HG03354 (cell line): ENCODE data around the gene WAC.
"Not testable (repeated sequence)": the region's sequence is repeated elsewhere in the genome, so short reads cannot be mapped to it uniquely, and the experiment has no call there.

Experiments used
- ATAC-seq: cut with Tn5 transposase; IDR thresholded peaks from one replicate; pipeline ENCODE4 v1.9.1; 2021; ENCODE audit warnings: mild to moderate bottlenecking; ENCODE audit not compliant: unreplicated experiment, poor library complexity, severe bottlenecking

Gene WAC

DNA sequence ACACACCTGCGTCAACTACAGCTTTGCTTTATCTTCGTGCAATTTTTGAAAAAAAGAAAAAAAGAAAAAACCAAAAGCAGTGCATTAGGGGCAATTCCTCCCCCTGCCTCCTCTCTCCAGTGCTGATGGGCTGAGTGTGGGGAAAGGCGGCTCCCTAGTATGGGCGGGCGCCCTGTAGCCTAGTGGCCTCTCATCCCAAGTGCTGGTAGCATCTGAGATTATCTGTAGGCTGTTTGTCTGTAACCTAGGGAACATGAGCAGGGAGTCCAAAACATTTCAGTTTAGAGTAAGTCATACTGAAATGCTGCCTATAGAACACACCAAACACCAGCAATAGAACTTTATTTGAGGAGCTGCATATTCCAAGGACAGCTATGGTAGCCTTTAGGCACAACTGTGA, 119.8 kb downstream of the WAC start:
- no peak for ATAC-seq

DNA sequence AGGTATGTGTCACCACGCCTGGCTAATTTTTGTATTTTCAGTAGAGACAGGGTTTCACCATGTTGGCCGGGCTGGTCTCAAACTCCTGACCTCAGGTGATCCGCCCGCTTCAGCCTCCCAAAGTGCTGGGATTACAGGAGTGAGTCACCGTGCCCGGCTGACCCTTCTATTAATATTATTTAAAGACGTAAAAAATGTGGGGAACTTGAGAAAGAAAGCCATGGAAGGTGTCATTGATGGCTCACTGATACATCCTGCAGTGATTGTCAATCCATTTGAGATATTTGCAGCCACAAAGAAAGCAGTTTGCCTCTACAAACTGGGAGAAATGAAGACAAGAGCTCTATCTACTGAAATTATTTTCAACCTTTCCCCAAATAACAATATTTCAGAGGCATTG, 125.9 kb downstream of the WAC start:
- ATAC-seq, result not testable (repeated sequence)

DNA sequence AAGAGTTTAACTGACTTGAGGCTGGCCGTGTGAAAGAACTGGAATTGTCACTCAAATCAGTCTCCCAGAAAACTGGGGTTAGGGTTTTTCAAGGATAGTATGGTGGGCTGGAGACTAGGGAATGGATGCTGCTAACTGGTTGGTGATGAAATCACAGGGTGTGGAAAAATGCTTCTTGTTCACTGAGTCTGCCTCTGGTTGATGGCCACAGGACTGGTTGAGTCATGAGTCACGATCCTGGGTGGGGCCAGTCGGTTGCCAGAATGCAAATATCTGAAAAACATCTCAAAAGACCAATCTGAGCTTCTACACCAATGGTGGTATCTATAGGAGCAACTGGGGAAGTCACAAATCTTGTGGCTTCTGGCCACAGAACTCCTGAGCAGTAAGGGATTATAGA, 128.1 kb downstream of the WAC start:
- no peak for ATAC-seq

DNA sequence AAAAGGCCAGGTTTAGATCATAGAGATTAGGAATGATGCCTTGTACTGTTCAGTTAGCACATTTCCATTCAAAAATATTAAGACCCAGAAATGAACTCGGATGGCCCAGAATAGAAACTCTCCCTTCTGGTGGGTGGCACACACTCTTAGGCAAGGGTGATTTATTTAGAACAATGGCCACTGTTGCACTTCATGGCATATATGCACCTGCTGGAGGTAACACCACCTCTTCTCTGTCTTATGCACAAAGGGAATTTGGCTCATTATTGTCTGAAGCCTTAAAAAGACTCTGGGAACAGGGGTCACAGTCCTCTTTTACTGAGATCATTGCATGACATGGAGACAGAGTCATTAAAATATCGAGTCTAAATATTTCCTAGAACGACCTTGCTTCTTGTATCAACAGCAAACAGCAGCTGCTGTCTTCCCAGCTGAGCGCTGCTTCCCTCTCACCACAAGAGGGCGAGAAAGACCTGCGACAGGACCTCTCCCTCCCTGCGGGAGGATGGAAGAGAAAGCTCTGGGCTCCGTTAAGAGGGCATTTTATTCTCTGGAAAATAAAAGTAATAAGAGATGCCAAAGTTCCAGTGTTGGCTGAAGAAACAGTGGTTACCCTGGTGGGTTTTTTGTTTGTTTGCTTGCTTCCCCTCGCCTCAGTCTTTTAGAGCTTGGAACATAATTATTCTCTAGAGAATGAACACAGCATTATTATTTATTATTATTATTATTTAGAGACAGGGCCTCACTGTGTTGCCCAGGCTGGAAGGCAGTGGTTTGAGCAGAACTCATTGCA, 130.9 kb downstream of the WAC start:
- ATAC-seq, result peak; percentile 87

DNA sequence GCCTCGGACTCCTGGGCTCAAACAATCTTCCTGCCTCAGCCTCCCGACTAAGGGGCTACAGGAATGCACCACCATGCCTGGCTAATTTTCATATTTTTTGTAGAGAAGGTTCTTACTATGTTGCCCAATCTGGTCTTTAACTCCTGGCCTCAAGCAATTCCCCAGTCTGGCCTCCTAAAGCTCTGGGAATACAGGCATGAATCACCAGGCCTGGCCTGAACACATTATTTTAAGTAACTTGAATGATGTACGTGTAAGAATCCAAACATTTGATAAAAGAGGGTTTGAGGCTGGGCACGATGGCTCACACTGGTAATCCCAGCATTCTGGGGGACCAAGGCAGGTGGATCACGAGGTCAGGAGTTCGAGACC, 131.4 kb downstream of the WAC start:
- ATAC-seq, result no peak

DNA sequence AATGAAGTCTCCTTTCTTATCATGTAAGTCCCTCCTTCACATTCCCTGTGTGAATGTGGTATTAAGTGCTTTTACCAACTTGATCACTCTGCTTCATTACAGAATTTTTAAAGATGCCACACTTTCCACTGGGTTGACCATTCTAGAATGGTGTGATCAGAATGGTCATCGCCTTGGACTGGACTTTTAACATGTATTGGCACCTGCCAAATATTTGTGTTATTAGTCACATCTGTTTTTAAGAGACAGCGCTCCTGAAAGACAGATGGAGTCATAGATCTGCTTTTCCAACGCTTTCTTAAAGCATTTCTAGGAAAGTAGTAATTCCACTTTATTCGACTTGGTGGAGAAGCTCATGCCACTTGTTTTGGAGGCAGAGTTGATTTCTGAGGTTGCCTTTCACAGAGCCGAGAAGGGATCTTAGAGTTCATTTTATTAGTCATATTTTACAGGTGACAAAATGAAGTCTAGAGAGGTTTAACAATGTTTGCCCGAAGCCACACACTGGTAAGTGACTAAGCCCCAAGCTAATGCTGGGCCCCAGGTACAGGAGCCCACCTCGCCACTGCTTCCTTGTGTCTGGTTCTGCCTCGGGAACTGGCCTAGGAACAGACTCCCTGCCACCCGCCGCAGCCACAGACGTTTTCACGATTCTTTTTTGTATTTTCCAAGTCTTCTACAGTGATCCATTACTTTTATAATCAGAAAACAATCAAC, 134.0 kb downstream of the WAC start:
- ATAC-seq, result no peak

DNA sequence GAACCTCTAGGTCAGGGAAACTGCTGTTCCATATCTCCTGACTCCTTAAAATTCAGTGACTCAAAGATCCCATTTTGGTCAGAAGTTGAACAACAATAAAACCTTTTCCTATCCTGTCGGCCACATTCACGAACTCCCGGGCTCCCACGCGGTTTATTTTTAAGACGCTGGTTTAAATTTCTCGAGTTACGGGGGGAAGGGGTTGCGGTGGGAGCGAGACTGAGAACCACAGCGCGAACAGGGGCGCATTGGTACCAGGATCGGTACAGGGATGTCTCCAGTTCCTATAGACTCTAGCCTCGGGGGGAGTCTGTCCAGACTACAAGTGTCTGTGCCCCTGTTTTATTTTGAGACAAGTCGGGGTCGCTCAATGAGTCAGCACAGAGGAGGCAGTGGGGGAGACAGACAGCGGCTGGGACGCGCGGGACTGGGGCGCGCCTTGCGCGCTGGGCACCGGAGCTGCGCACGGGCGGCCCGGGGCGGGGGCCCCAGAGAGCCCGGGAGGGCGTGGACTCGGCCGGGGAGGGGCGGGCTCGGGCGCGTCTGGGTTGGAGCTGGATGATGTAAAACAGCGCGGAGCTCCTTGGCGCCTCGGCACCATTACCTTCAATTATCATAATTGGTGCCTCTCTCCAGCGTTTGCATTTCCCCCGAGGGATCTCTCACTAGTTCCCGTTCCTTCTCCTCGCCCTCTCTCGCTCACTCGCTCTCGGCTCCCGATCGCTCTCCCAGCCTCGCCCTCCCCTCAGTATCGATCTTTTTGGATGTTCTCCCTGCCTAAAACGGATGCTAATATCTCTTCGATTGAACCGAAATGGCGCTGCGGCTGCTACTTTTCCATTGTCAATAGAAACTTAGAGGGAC, 135.7 kb downstream of the WAC start:
- ATAC-seq, result no peak

DNA sequence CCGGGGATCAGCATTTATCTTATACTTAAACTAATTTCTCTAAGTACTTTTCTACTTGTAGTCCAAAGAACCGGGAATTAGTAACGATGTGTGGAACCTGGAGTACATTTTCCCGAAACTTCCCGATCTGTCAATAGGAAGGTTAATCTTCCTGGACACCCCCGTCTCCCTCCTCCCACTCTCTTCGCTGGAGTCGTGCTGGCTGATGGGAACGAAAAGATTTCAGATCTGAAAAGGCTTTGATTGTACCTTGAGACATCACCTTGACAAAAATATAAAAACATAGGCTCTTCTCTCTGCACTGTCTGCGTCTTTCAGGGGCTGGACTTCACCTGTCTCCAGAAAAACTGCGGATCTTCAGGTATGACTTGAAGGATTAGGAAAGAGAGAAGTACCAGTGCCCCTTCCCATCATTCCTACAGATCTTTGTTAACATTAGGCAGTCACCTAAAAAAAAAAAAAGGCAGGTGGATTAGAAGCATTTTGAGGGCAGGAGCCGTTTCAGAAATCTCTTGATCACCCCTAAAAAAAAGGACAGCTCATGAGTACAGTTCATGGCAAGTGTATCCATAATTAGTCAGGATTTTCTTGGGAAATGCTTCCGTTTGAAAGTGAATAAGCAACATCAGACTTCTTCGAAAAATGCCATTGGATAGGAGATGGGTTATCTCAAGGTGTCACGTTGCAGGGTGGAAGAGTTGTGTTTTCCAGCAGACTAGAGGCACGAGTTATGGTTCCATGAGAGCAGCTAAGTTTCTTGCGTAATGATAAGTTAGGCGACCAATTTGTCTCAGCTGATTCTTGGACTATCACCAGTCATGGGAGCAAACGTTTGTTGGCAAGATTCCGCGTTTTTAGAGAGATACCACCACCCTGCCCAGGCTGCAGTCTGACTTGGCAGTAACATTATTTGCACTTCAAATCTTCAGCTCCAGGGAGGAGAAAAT, 136.6 kb downstream of the WAC start:
- ATAC-seq, result no peak
